Neural cell (in vitro differentiated cells): ENCODE data around the gene GRIK3.

Source experiments
- CTCF ChIP-seq: fragments of 450-650 bp; IDR thresholded peaks from 2 replicates; pipeline ENCODE4 v1.5.1; 2014; ENCODE audit warnings: antibody characterized with exemption, mild to moderate bottlenecking, moderate library complexity; ENCODE audit not compliant: poor library complexity, severe bottlenecking
- EZH2 ChIP-seq: fragments of 200-600, 300-800 bp; shearing (Covaris generic), sonication (generic); IDR thresholded peaks from 2 replicates; pipeline ENCODE4 v1.6.1; 2014; ENCODE audit warnings: antibody characterized with exemption, low read length, borderline replicate concordance, mild to moderate bottlenecking; ENCODE audit not compliant: insufficient read depth, poor library complexity, severe bottlenecking

- no peak for TF ChIP-seq CTCF
- no peak for TF ChIP-seq EZH2
Measured at GRCh38 chr1:36818771-36819170, 215.5 kb downstream of the GRIK3 start.
